Keratinocyte (primary cell): Measurements from ENCODE around the gene DNAJB8.

Source experiments
- EZH2 ChIP-seq: IDR thresholded peaks from one replicate; pipeline ENCODE4 v1.6.1; 2012; ENCODE audit warnings: inconsistent platforms, mild to moderate bottlenecking, low read length, moderate library complexity
- TF ChIP-seq, protein P1 (sequence below), 3 experiments: IDR thresholded peaks in 1 of 3; conservative IDR thresholded peaks in 1 of 3; optimal IDR thresholded peaks in 1 of 3; 2 replicates in 2 of 3; 3 replicates in 1 of 3; pipeline versions ENCODE3 to v1.5.1; 2011; ENCODE audit warnings: low read length in 3 of 3, mild to moderate bottlenecking in 3 of 3, moderate library complexity in 2 of 3, control low read depth in 1 of 3, inconsistent platforms in 1 of 3; ENCODE audit not compliant: insufficient read depth in 2 of 3; ENCODE audit errors: extremely low read depth in 1 of 3

DNA sequence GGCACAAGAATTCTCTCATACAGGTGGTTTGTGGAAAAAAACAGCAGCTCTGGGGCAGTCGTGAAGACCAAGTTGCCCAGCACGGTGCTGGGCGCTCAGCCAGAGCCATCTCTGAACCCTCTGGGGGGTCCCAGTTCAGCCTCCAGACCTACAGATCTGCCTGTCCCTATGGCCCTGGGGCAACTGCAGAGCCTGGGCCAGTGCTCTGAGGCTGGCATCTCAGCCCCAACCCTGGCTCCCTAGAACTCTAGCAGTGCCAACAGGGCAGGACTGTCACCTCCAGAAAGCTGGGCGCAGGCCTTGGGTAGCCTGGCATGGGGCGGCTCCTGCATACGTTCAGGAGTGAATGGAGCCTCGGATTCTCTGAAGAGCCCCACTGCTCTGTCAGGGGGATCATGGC, 44.7 kb downstream of the DNAJB8 start:
- TF ChIP-seq EZH2, result no peak
- TF ChIP-seq, protein P1, sequence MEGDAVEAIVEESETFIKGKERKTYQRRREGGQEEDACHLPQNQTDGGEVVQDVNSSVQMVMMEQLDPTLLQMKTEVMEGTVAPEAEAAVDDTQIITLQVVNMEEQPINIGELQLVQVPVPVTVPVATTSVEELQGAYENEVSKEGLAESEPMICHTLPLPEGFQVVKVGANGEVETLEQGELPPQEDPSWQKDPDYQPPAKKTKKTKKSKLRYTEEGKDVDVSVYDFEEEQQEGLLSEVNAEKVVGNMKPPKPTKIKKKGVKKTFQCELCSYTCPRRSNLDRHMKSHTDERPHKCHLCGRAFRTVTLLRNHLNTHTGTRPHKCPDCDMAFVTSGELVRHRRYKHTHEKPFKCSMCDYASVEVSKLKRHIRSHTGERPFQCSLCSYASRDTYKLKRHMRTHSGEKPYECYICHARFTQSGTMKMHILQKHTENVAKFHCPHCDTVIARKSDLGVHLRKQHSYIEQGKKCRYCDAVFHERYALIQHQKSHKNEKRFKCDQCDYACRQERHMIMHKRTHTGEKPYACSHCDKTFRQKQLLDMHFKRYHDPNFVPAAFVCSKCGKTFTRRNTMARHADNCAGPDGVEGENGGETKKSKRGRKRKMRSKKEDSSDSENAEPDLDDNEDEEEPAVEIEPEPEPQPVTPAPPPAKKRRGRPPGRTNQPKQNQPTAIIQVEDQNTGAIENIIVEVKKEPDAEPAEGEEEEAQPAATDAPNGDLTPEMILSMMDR (optimal IDR thresholded peaks at IDR 0.05 in 1 of 3, IDR thresholded peaks at IDR 0.05 in 1 of 3, conservative IDR thresholded peaks at IDR 0.05 in 1 of 3; ENCODE audit: extremely low read depth in 1 of 3, insufficient read depth in 2 of 3, low read length in 3 of 3), result no peak
